ENCODE measurements around the gene PDE3B. TPM values are rescaled to one million over a fixed set of nuclear protein-coding genes. Genes with fewer than 3 reads are reported as not detected.
"Not testable (repeated sequence)": the region's sequence is repeated elsewhere in the genome, so short reads cannot be mapped to it uniquely, and the experiment has no call there.

The PDE3B gene
- total RNA-seq, 1 donor from 2014 or later: 4.8 TPM

DNA sequence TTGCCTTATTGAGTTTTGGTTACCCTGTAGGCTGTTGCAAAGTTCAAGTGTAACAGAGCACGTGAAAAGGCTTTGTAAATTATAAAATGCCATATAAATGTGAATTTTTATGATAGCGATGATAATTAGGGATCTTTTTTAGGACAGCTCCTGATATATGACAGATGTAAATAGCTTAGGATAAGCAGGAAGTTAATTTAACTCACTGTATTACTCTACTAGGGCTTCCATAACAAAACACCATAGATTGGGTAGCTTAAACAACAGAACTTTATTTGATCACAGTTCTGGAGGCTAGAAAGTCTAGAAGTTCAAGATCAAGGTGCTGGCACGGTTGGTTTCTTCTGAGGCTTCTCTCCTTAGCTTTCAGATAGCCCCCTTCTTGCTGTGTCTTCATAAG, 17.0 kb upstream of the PDE3B start:
- DNase-seq (ENCODE audit: low read depth): no peak
- TF ChIP-seq, protein P1, sequence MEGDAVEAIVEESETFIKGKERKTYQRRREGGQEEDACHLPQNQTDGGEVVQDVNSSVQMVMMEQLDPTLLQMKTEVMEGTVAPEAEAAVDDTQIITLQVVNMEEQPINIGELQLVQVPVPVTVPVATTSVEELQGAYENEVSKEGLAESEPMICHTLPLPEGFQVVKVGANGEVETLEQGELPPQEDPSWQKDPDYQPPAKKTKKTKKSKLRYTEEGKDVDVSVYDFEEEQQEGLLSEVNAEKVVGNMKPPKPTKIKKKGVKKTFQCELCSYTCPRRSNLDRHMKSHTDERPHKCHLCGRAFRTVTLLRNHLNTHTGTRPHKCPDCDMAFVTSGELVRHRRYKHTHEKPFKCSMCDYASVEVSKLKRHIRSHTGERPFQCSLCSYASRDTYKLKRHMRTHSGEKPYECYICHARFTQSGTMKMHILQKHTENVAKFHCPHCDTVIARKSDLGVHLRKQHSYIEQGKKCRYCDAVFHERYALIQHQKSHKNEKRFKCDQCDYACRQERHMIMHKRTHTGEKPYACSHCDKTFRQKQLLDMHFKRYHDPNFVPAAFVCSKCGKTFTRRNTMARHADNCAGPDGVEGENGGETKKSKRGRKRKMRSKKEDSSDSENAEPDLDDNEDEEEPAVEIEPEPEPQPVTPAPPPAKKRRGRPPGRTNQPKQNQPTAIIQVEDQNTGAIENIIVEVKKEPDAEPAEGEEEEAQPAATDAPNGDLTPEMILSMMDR (conservative IDR thresholded peaks at IDR 0.05; ENCODE audit: low read depth, low read length): no peak
- no peak overlapping the region for H3K4me3 ChIP-seq (ENCODE audit: low read depth, low read length)

DNA sequence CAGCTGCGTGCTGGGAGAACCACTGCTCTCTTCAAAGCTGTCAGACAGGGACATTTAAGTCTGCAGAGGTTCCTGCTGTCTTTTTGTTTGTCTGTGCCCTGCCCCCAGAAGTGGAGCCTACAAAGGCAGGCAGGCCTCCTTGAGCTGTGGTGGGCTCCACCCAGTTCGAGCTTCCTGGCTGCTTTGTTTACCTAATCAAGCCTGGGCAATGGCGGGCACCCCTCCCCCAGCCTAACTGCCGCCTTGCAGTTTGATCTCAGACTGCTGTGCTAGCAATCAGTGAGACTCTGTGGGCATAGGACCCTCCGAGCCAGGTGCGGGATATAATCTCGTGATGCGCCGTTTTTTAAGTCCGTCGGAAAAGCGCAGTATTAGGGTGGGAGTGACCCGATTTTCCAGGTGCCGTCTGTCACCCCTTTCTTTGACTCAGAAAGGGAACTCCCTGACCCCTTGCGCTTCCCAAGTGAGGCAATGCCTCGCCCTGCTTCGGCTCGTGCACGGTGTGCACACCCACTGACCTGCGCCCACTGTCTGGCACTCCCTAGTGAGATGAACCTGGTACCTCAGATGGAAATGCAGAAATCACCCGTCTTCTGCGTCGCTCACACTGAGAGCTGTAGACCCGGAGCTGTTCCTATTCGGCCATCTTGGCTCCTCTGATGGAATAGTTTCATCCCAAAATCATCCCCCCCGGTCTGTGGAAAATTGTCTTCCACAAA, 9.9 kb upstream of the PDE3B start:
- not testable (repeated sequence) for DNase-seq (ENCODE audit: low read depth)

DNA sequence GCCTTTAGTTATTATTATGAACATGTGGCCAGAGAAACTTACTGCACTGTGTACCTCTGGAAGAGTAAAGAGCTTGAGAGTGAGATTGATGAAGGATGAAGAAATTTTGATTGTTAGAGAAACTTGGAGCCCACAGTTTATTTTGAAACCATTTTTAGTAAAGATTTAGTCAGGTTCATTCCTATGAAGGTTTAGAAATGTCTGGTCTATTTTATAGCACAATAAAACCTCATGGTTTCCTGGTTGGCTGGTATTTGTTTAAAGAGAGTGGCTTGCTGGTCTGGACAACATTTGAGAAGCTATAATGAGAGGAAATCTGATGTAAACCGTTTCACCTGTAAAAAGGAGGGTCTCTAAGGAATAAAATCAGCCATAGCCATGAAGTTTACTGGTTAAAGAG, 8.8 kb upstream of the PDE3B start:
- no peak for DNase-seq (ENCODE audit: low read depth)
- TF ChIP-seq, protein P1 (conservative IDR thresholded peaks at IDR 0.05; ENCODE audit: low read depth, low read length): no peak
- H3K4me3 ChIP-seq (ENCODE audit: low read depth, low read length): no peak overlapping the region

More for the DNA sequence above, 9.9 kb upstream of the PDE3B start:
- not testable (repeated sequence) for H3K4me3 ChIP-seq (ENCODE audit: low read depth, low read length)

DNA sequence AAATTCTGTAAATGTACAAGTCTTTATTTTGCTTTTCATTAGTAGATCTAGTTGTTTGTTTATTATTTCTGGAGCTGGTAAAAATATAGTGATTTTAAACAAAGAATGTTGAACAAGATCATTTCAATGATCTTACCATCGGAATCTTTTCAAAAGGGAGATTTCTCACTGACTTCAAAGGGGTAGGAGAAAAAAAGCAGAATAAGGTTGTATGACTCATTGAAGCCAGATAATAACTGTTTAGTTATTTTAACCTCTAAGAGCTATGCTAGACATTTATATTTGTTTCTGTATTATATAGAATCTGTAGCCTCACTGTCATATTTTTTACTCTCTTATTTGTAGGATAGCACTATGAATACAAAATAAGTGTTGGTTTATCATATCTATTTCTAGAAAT, 8.1 kb upstream of the PDE3B start:
- H3K4me3 ChIP-seq (ENCODE audit: low read depth, low read length): no peak overlapping the region
- TF ChIP-seq, protein P1 (conservative IDR thresholded peaks at IDR 0.05; ENCODE audit: low read depth, low read length): no peak
- DNase-seq (ENCODE audit: low read depth): no peak

DNA sequence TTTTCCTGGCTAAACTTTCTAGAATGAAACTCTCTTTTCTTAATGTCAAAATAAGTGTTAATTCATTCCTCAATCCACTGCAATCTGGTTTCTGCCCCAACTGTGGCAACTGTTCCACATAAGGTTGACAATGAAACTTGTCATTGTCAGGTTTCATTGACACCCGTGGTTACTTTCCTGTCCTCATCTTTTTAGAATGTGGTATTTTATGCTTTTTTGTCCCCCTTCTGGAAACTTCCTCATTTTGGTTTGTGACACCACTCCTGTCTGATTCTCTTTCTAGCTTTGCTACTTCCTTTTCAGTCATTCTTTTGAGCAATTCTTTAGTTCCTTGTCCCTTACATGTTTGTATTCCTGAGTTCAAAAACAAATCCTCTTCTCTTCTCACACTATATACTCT, 7.5 kb upstream of the PDE3B start:
- TF ChIP-seq, protein P1 (conservative IDR thresholded peaks at IDR 0.05; ENCODE audit: low read depth, low read length): no peak
- no peak for DNase-seq (ENCODE audit: low read depth)
- no peak overlapping the region for H3K4me3 ChIP-seq (ENCODE audit: low read depth, low read length)

DNA sequence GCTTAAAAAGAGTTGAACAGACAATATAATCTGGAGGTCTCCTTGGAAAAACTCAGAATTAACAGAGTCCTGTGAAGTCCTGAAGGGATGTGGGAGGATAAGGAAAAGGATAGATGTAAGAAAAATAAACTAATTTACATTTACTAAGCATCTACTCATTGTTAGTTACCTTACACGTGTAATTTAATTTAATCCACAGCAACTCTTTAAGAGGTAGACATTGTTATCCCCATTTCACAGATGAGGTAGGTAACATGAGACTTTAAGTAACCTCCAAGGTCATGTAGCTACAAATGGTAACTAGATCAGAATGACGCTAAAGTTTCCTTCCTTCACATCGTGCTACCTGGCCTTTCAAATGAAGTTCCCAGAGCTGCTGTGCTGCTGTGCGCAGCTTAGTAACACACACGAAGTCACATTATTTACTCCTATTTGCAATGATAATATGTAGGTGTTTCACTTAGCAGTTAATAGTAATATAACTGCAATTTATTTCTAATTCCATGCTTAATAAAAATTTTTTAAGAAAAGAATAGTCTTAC, 5.7 kb upstream of the PDE3B start:
- DNase-seq (ENCODE audit: low read depth): no peak
- no peak overlapping the region for H3K4me3 ChIP-seq (ENCODE audit: low read depth, low read length)
- TF ChIP-seq, protein P1 (conservative IDR thresholded peaks at IDR 0.05; ENCODE audit: low read depth, low read length): no peak

DNA sequence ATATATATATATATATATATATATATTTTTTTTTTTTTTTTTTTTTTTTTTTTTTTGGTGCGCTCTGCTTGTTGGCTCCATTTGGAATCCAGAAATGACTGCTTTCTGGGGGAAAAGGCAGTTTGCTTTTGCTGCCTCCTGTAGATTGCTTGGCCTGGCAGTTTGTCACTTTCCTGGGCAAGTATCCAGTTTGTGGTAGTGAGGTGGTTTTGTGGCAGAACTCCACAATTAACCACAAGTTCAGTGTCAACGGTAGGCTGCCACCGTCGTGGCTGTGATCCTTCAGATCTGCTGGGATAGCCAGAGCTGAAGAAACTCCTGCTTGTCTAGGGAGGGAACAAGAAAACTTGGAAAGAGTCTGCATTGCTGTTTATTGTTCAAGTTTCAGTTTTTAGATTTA, 5.0 kb upstream of the PDE3B start:
- no peak for DNase-seq (ENCODE audit: low read depth)
- TF ChIP-seq, protein P1 (conservative IDR thresholded peaks at IDR 0.05; ENCODE audit: low read depth, low read length): no peak
- H3K4me3 ChIP-seq (ENCODE audit: low read depth, low read length): no peak overlapping the region
